NB4 (cell line): ENCODE data around the gene GCSAM.

ENCODE experiments used
- CTCF ChIP-seq: IDR thresholded peaks from one replicate; pipeline ENCODE4 v1.5.1; 2012; ENCODE audit warnings: low read depth, low read length
- MAX ChIP-seq: IDR thresholded peaks from 2 replicates; pipeline ENCODE4 v1.6.1; 2011; ENCODE audit warnings: low read depth, low read length
- POLR2A ChIP-seq: IDR thresholded peaks from 2 replicates; pipeline ENCODE4 v1.6.1; 2011; ENCODE audit warnings: mild to moderate bottlenecking; ENCODE audit not compliant: insufficient read length; ENCODE audit errors: extremely low read depth

- no peak for TF ChIP-seq CTCF
- no peak for TF ChIP-seq MAX
- TF ChIP-seq POLR2A = no peak
Observed at GRCh38 chr3:112130638-112130993, 2.4 kb downstream of the GCSAM start.
